GM12878 (cell line): ENCODE measurements around the gene SKIL. TPM values are rescaled to one million over a fixed set of nuclear protein-coding genes. Genes with fewer than 3 reads are reported as not detected.

Experiments
- ATAC-seq: fragments of 200-7000 bp; cut with Tn5 transposase; 3 replicates; pipeline ENCODE4 v1.9.1; 2020; ENCODE audit warnings: mild to moderate bottlenecking, moderate library complexity
- BruUV-seq: library from RNA; stranded (reverse); fragments of 400-500 nt; replicated peaks from 2 replicates; lab custom pipeline; 2021; lab: Mats Ljungman, UMichigan
- CTCF ChIA-PET: fragments of 300-600 bp; sonication (Branson Sonifier 250); formaldehyde crosslinking; extraction: SDS; loops from one replicate; lab custom pipeline; 2021; ENCODE audit warnings: inconsistent platforms; lab: Yijun Ruan, JAX
- POLR2A ChIA-PET: fragments of 350-600 bp; formaldehyde crosslinking; extraction: SDS; loops from one replicate; lab custom pipeline; 2021; ENCODE audit warnings: inconsistent platforms; lab: Charles Lee
- RAD21 ChIA-PET: fragments of 300-600 bp; sonication (Branson Sonifier 250); formaldehyde crosslinking; loops from one replicate; lab custom pipeline; 2023; ENCODE audit warnings: antibody characterized with exemption; ENCODE audit not compliant: unreplicated experiment; lab: Charles Lee
- SMC1A ChIA-PET: fragments of 300-600 bp; sonication (Branson Sonifier 250); formaldehyde crosslinking; loops from one replicate; lab custom pipeline; 2023; ENCODE audit not compliant: unreplicated experiment, uncharacterized antibody; lab: Charles Lee
- DNase-seq: peaks from one replicate; pipeline ENCODE4 v3.0.0-alpha.2; 2011; ENCODE audit warnings: low read depth, low spot score
- FAIRE-seq: peaks from 3 replicates; lab custom pipeline; 2011; peaks lifted over from hg19 to GRCh38; lab: Jason Lieb, UNC
- H2AFZ ChIP-seq: 2 replicates; pipeline ENCODE4 v1.6.0; 2011; ENCODE audit warnings: low read depth, low read length, control low read depth; ENCODE audit not compliant: control insufficient read depth
- H3K27ac ChIP-seq: 2 replicates; pipeline ENCODE4 v1.5.1; 2011; ENCODE audit warnings: control low read depth; ENCODE audit not compliant: control insufficient read depth, insufficient read depth
- H3K27me3 ChIP-seq, 2 experiments: replicated peaks in 1 of 2; 2 replicates each; pipeline versions ENCODE4 v1.6.0 to v1.6.1; 2011; ENCODE audit warnings: low read length in 1 of 2; ENCODE audit not compliant: control insufficient read depth in 2 of 2, insufficient read depth in 2 of 2
- H3K36me3 ChIP-seq, 2 experiments: 2 replicates each; pipeline ENCODE4 v1.5.1; 2011; ENCODE audit warnings: low read length in 1 of 2; ENCODE audit not compliant: control insufficient read depth in 2 of 2, insufficient read depth in 2 of 2
- H3K4me1 ChIP-seq: 2 replicates; pipeline ENCODE4 v1.6.1; 2011; ENCODE audit warnings: mild to moderate bottlenecking, low read length, moderate library complexity, mixed read lengths; ENCODE audit not compliant: control insufficient read depth, insufficient read depth
- H3K4me2 ChIP-seq: 2 replicates; pipeline ENCODE4 v1.6.0; 2011; ENCODE audit warnings: control low read depth; ENCODE audit not compliant: control insufficient read depth, insufficient read depth
- H3K4me3 ChIP-seq: fragments of 200-600 bp; sonication (generic); 2 replicates; pipeline ENCODE4 v1.5.1; 2016
- H3K79me2 ChIP-seq: 2 replicates; pipeline ENCODE4 v1.6.0; 2011; ENCODE audit warnings: low read length; ENCODE audit not compliant: control insufficient read depth, insufficient read depth
- H3K9ac ChIP-seq: 2 replicates; pipeline ENCODE4 v1.8.0; 2011; ENCODE audit warnings: low read length, control low read depth, mixed read lengths; ENCODE audit not compliant: control insufficient read depth, insufficient read depth
- H3K9me3 ChIP-seq: replicated peaks from 3 replicates; pipeline ENCODE4 v1.5.1; 2011; ENCODE audit warnings: mild to moderate bottlenecking, low read length; ENCODE audit not compliant: control insufficient read depth, insufficient read depth
- H4K20me1 ChIP-seq: 2 replicates; pipeline ENCODE4 v1.6.0; 2011; ENCODE audit not compliant: control insufficient read depth, insufficient read depth
- BCL3 ChIP-seq: IDR thresholded peaks from 2 replicates; pipeline ENCODE4 v1.6.1; 2011; ENCODE audit warnings: borderline replicate concordance, low read depth, mild to moderate bottlenecking, moderate library complexity, low read length; ENCODE audit not compliant: insufficient read depth, poor library complexity, severe bottlenecking
- CBX3 ChIP-seq: fragments of 200-600 bp; sonication (generic); IDR thresholded peaks from 2 replicates; pipeline ENCODE4 v1.6.1; 2016; ENCODE audit warnings: low read depth, borderline replicate concordance
- CREB1 ChIP-seq: IDR thresholded peaks from 2 replicates; pipeline ENCODE4 v1.6.1; 2012; ENCODE audit warnings: low read depth, mild to moderate bottlenecking, inconsistent platforms
- GABPA ChIP-seq: IDR thresholded peaks from 2 replicates; pipeline ENCODE4 v1.6.1; 2014; ENCODE audit warnings: antibody characterized with exemption, low read depth, mild to moderate bottlenecking, inconsistent platforms
- NR2C2 ChIP-seq: IDR thresholded peaks from 2 replicates; pipeline ENCODE4 v1.6.1; 2011; ENCODE audit warnings: borderline replicate concordance, low read depth; ENCODE audit not compliant: control insufficient read depth, insufficient read length
- POLR2A ChIP-seq: IDR thresholded peaks from 2 replicates; pipeline ENCODE4 v1.6.1; 2011; ENCODE audit warnings: low read depth, mild to moderate bottlenecking, low read length
- TAF1 ChIP-seq: IDR thresholded peaks from 2 replicates; pipeline ENCODE4 v1.6.1; 2011; ENCODE audit warnings: mild to moderate bottlenecking, low read depth, low read length, borderline replicate concordance
- YY1 ChIP-seq: IDR thresholded peaks from 2 replicates; pipeline ENCODE4 v1.6.1; 2011; ENCODE audit warnings: low read depth, mild to moderate bottlenecking, low read length
- WGBS: methylation state at CpG from one replicate; pipeline ENCODE4 v1.1.6; 2016; ENCODE audit warnings: low lambda C conversion rate; ENCODE audit not compliant: insufficient replicate concordance, insufficient coverage; ENCODE audit errors: missing lambda C conversion rate; 5-methylcytosine and 5-hydroxymethylcytosine counted together
- in situ Hi-C: fragments of 300-500 bp; cut with MboI; formaldehyde crosslinking; loops from 9 replicates; pipeline ENCODE4 v1.14.3; 2018; ENCODE audit warnings: mixed read lengths
- intact Hi-C: fragments of 100-400 bp; cut with micrococcal nuclease; formaldehyde crosslinking; loops from one replicate; pipeline ENCODE4 v1.14.2; 2022; ENCODE audit not compliant: unreplicated experiment
- polyA plus RNA-seq, 11 experiments: library from polyadenylated mRNA; depleted of rRNA in 4 of 11; unstranded in 6 of 11; stranded (reverse) in 5 of 11; fragments of >200 nt; fragmentation: Nextera tagmentation in 4 of 11; fragmentation: Illumina TruSeq in 1 of 11; extraction: Ambion mirVana in 4 of 11; extraction: Trizol in 1 of 11; gene quantifications; 1 replicate in 1 of 11; 2 replicates in 10 of 11; pipeline versions ENCODE4 v1.2.1 to v1.2.3, GENCODE V29; 2011 to 2016; ENCODE audit warnings: inconsistent platforms in 2 of 11, missing spikeins in 2 of 11, low read depth in 1 of 11
- total RNA-seq, 4 experiments: library from RNA; depleted of rRNA in 3 of 4; stranded (reverse); fragments of >200 nt in 3 of 4; fragmentation: Illumina TruSeq in 1 of 4; extraction: Trizol in 1 of 4; gene quantifications; 2 replicates each; pipeline versions ENCODE4 v1.2.1 to v1.2.3, GENCODE V29; 2013 to 2021
- TF ChIP-seq, protein P1 (sequence below): fragments of 450-650 bp; IDR thresholded peaks from 2 replicates; pipeline ENCODE4 v1.6.1; 2016; ENCODE audit warnings: mild to moderate bottlenecking
- TF ChIP-seq, protein P2 (sequence below): IDR thresholded peaks from 2 replicates; pipeline ENCODE4 v1.6.1; 2012; ENCODE audit warnings: low read depth, low read length, improper control_type of control experiment

SKIL gene
- total and polyA plus RNA-seq, 10 of the 15 experiments (the other 5 are each of a cell fraction or from before 2014, with no cell fraction given), result 2.7 to 14.8 (median 6.7) TPM

- H3K79me2 ChIP-seq, result peaks cover 26% of the 10 kb centered on the region
- H3K4me3 ChIP-seq, result no peak overlapping the region
- H3K27ac ChIP-seq, result no peak overlapping the region
- H3K9me3 ChIP-seq, result no peaks in the 10 kb centered on the region
- TF ChIP-seq, protein P1, sequence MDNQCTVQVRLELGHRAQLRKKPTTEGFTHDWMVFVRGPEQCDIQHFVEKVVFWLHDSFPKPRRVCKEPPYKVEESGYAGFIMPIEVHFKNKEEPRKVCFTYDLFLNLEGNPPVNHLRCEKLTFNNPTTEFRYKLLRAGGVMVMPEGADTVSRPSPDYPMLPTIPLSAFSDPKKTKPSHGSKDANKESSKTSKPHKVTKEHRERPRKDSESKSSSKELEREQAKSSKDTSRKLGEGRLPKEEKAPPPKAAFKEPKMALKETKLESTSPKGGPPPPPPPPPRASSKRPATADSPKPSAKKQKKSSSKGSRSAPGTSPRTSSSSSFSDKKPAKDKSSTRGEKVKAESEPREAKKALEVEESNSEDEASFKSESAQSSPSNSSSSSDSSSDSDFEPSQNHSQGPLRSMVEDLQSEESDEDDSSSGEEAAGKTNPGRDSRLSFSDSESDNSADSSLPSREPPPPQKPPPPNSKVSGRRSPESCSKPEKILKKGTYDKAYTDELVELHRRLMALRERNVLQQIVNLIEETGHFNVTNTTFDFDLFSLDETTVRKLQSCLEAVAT, result 0 out of 2 replicates have a peak, but pooled peaks have one; percentile 27
- no peak for TF ChIP-seq NR2C2
- ChIA-PET CTCF (interaction anchor here (0.6 to 1.4 kb wide), 2 partner anchors 11 to 53 kb away, joined by 3 read pairs; no protein-coding TSS in a partner anchor), POLR2A (interaction anchor here (0.6 to 1.6 kb wide), 2 partner anchors 10 to 13 kb away, joined by 3 to 4 read pairs; no protein-coding TSS in a partner anchor), RAD21 (interaction anchor here (0.5 to 0.9 kb wide), 2 partner anchors 33 to 48 kb away, joined by 3 read pairs; no protein-coding TSS in a partner anchor), SMC1A (interaction anchor here (0.7 to 1.3 kb wide), 5 partner anchors 15 to 89 kb away, joined by 3 to 5 read pairs (median 3); no protein-coding TSS in a partner anchor)
- peaks cover 0 to 4% of the 10 kb centered on the region in 2 experiments; a peak in 2 of 4 replicates for H3K36me3 ChIP-seq
- no peak overlapping the region for H2AFZ ChIP-seq
- no peak for DNase-seq
- no peak overlapping the region for H3K4me2 ChIP-seq
- 90% methylated on average over 11 of the region's 11 CpGs for WGBS
- no peaks in the 10 kb centered on the region for H3K27me3 ChIP-seq
- peaks cover 19% of the 10 kb centered on the region for H3K4me1 ChIP-seq
- H4K20me1 ChIP-seq, result no peaks in the 10 kb centered on the region
- H3K9ac ChIP-seq, result no peak overlapping the region
- ATAC-seq, result no peak
- in situ Hi-C loops (no loop called here), intact Hi-C loops (no loop called here)
- no peak for FAIRE-seq
- no TSS peak for BruUV-seq
Measured at GRCh38 chr3:170363471-170363994, 6.0 kb downstream of the SKIL start.

GRCh38 chr3:170364965-170365364, 7.5 kb downstream of the SKIL start:
- CTCF ChIA-PET, result no interaction called here
- ATAC-seq, result no peak
- TF ChIP-seq, protein P2, sequence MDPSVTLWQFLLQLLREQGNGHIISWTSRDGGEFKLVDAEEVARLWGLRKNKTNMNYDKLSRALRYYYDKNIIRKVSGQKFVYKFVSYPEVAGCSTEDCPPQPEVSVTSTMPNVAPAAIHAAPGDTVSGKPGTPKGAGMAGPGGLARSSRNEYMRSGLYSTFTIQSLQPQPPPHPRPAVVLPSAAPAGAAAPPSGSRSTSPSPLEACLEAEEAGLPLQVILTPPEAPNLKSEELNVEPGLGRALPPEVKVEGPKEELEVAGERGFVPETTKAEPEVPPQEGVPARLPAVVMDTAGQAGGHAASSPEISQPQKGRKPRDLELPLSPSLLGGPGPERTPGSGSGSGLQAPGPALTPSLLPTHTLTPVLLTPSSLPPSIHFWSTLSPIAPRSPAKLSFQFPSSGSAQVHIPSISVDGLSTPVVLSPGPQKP, result no peak
- TF ChIP-seq BCL3 (no peak), POLR2A (no peak), GABPA (no peak), CBX3 (no peak), TAF1 (no peak), YY1 (no peak), CREB1 (no peak)

More at GRCh38 chr3:170364965-170365364, 7.5 kb downstream of the SKIL start:
- ChIA-PET RAD21 (interaction anchor here (0.7 kb wide), 2 partner anchors 28 to 227 kb away, joined by 3 to 4 read pairs; no protein-coding TSS in a partner anchor), SMC1A (interaction anchor here (1.2 kb wide), 1 partner anchor 9 kb away, joined by 4 read pairs; no protein-coding TSS in a partner anchor), POLR2A (interaction anchor here (0.6 kb wide), 1 partner anchor 148 kb away, joined by 3 read pairs; no protein-coding TSS in a partner anchor)
- Histone ChIP-seq H3K4me3 (no peak overlapping the region; the same call in 1 of the 2 replicates), H3K79me2 (peaks cover 19% of the 10 kb centered on the region), H4K20me1 (no peaks in the 10 kb centered on the region), H2AFZ (no peak overlapping the region), H3K9ac (no peak overlapping the region), H3K27ac (no peak overlapping the region), H3K4me1 (peaks cover 19% of the 10 kb centered on the region), H3K27me3 (no peaks in the 10 kb centered on the region), H3K4me2 (peak overlapping the region; percentile 34; the same call in 1 of the 2 replicates), H3K9me3 (no peaks in the 10 kb centered on the region), H3K36me3 (peaks cover 0 to 4% of the 10 kb centered on the region in 2 experiments; a peak in 2 of 4 replicates)
- WGBS, result 73% methylated on average over 4 of the region's 4 CpGs
- DNase-seq (no peak), FAIRE-seq (no peak)
- intact Hi-C loops, result no loop called here
- in situ Hi-C loops, result no loop called here
- BruUV-seq, result no TSS peak
